GM18873 (cell line): ENCODE measurements around the gene CSNK1G2.

Experiments used
- ATAC-seq: cut with Tn5 transposase; IDR thresholded peaks from one replicate; pipeline ENCODE4 v1.9.1; 2021; ENCODE audit warnings: mild to moderate bottlenecking, moderate library complexity, moderate number of reproducible peaks; ENCODE audit not compliant: unreplicated experiment, low FRiP score

Gene CSNK1G2

GRCh38 chr19:2014131-2014571 lies 73.2 kb downstream of the CSNK1G2 start:
- no peak for ATAC-seq

- ATAC-seq: no peak
Measured at GRCh38 chr19:2014731-2015607, 74.0 kb downstream of the CSNK1G2 start.

GRCh38 chr19:2015608-2015950 lies 74.6 kb downstream of the CSNK1G2 start, which contains the start of gene BTBD2:
Gene BTBD2 (minus strand): TSS chr19:2015714. CDS start chr19:2015703, 11 bp downstream.
- ATAC-seq: no peak

GRCh38 chr19:2016041-2016807 lies 75.3 kb downstream of the CSNK1G2 start:
- ATAC-seq: no peak

- no peak for ATAC-seq
Measured at GRCh38 chr19:2018752-2019151, 77.8 kb downstream of the CSNK1G2 start.

GRCh38 chr19:2021453-2022140 lies 80.6 kb downstream of the CSNK1G2 start:
- no peak for ATAC-seq

- ATAC-seq: no peak
Measured at GRCh38 chr19:2022289-2022688, 81.3 kb downstream of the CSNK1G2 start.

- no peak for ATAC-seq
Measured at GRCh38 chr19:2026770-2027169, 85.8 kb downstream of the CSNK1G2 start.

- no peak for ATAC-seq
Measured at GRCh38 chr19:2027361-2027760, 86.4 kb downstream of the CSNK1G2 start.
